Activated T-cell treated with anti-CD3 and anti-CD28 coated beads for 4 hours (primary cell): ENCODE measurements around the gene PRAF2.

Experiments used
- DNase-seq: peaks from one replicate; pipeline ENCODE4 v3.0.0-alpha.2; 2020

PRAF2 gene

GRCh38 chrX:49071877-49072711 lies 1.7 kb downstream of the PRAF2 start:
- no peak for DNase-seq

DNA sequence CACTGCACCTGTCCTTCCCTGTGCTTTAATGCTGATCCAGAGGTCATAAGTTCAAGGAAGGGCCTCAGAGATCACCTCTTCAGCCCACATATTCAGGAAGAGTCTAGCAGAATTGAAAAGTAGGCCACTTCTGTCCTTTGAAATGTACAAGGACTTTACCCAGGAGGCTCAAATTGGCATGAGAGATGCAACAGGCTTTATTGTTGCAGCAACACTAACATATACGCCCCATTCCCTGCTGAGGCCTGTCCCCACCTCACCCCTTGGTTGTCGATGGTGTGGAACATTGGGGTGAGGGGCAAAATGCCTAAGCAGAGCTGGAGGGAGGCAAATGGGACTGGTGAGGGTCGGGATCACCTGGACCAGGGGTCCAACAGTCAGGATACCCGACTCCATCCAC lies 2.8 kb downstream of the PRAF2 start:
- no peak for DNase-seq

- DNase-seq, result no peak
Observed at GRCh38 chrX:49069038-49069437, 4.8 kb downstream of the PRAF2 start.

GRCh38 chrX:49067285-49068120 lies 6.3 kb downstream of the PRAF2 start:
- no peak for DNase-seq

- no peak for DNase-seq
Observed at GRCh38 chrX:49066690-49067089, 7.1 kb downstream of the PRAF2 start.

DNA sequence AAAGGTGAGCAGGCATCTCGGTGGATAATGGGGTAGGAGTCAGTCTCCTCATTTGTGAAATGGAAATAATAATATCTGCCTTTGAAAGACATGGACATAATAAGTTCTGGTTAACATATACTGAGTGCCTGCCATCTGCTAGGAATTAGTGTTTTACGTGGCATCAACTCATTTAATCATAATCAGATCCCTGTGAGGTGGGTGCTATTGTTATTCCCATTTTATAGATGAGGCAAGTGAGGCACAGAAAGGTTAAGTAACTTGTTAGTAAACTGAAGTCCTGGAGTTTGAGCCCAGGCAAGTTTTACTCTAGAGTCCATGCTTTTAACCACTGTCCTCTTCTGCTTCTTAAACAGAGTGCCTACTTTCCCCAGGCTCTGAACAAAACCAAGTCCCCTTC lies 7.5 kb downstream of the PRAF2 start:
- no peak for DNase-seq

GRCh38 chrX:49064735-49065134 lies 9.1 kb downstream of the PRAF2 start:
- DNase-seq, result no peak

GRCh38 chrX:49064303-49064702 lies 9.5 kb downstream of the PRAF2 start:
- DNase-seq, result no peak

- DNase-seq, result no peak
Observed at GRCh38 chrX:49063715-49064114, 10.1 kb downstream of the PRAF2 start.

GRCh38 chrX:49061916-49062315 lies 11.9 kb downstream of the PRAF2 start:
- no peak for DNase-seq

GRCh38 chrX:49061490-49061889 lies 12.3 kb downstream of the PRAF2 start:
- no peak for DNase-seq

DNA sequence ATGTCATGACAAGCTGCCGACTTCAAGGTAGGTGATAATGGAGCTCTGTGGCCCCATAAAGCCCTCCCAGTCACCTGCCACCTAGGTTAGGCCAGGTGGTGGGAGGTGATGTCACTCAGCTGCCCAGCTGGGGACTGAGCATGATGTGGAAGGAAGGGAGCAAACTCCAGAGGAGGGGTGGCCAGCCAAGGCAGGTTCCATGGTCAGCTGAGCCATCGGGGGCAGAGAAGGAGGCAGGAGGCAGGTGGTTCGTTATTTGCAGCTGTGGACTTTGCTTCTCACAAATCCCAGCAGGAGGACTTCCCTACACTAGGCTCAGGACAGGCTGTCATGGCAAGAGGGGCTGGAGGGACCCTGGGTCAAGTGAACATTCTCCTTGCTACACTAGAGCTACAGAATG lies 12.9 kb downstream of the PRAF2 start:
- DNase-seq, result no peak

DNA sequence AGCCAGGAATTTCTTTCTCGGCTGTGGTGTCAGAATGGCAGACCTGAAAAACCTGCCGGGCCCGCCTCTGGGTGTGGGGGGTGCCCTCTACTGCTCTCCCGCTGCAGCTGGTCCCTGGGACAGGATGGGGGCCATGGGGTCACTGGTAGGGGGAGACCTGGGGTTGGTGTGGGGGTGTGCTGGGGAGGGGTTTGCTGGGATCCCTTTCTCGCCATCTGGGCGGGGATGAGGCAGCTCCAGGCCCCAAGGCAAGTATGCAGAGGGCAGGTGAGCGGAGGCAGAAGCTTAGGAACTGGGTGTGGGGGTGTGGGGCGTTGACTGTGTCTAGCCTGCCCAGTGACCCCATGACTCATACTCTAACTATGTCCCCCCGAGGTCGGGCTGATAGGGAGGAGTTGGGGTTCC lies 14.1 kb downstream of the PRAF2 start:
- no peak for DNase-seq

GRCh38 chrX:49059201-49059600 lies 14.6 kb downstream of the PRAF2 start:
- no peak for DNase-seq

DNA sequence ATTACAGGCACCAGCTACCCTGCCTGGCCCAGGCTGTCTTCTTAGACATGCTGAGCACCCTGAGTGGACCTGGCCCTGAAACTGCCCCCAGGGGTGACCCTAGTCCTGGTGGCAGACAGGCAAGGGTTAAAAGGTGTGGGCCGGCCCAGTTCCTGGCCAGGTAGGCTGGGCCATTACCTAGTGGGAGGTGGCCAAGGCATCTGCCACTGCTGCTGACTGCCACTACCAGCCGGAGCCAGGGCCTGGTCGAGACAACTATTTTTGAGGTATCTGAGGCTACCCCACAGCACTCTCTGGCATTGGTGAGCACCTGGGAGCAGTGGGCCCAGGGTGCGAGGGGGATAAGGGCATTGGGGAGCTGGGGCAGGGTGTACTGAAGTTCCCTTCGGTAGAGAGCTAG lies 15.0 kb downstream of the PRAF2 start, which contains the start of gene CCDC120:
CCDC120 (plus strand) TSS at position 206 of the 400 bp plus-strand sequence. CDS start 3,043 bp downstream, outside the sequence.
- no peak for DNase-seq

DNA sequence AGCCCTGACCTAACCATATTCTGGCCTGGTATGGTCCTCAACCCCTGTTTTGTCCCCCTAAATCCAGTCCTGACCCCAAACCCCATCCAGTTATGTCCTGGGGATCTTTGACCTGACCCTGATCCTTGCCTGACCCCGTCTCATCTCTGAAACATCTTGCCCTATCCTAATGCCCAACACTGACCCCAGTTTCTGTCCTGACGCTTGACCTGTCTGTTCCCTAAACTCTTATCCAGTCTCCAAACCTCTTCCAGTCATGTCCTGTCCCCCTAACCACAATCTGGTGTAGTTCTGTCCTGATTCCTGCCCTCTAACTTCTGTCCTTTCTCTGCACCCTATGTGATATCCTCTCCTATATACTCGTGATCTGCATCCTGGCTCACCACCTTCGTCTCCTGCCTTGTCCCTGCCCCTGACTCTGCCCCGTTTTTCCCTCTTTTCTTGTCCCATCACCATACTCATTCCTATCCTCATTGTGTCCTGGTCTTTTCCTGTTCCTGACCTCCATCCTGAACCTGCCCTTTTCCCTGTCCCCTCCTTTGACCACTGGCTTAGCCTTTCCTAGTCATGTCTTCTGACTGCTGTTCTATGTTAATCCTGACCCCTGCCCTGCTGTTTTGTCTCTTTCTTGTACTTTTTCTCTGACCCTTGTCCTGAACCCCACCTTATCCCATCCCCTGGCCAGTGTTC lies 19.6 kb downstream of the PRAF2 start:
- no peak for DNase-seq

DNA sequence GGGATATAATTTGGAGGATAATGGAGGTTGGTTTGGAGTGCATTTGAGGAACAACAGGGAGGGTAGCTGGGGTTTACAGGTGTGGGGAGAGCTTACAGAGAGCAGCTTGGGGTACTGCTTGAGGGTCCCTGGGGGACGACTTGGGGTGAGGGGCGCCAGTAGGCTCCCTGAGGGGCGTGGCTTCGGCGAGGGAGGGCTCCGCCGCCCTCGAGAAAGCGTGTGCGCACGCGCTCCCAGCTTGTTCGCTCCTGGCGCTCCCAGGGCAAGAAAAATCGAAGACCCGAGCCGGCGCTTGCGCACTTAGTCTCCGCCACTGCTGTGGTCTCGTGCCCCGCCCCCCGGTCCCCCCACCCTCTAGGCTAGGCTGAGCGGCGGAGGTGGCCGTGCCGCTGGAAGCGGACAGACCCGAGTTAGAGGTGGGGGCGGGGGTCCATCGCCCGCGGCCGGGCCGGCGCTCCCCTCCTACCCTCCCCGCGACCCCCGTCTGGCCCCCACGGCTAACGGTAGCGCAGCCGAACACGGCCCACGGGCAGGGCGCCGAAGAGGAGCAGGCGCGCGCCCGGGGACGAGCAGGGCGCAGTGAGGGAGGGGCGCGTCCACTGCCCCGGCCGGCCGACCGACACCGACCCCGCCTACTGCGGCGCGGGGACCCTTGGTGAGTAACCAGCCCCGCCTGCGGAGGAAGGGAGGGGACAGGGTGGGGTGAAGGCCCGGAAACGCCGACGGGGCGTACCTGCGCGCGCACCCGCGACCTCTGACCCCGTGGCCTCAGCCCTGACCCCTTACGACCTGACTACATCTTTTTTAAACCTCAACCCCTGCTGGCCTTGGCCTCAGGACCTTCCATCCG lies 20.4 kb downstream of the PRAF2 start:
- DNase-seq, result peak; percentile 40

- DNase-seq, result no peak
Observed at GRCh38 chrX:49043987-49044281, 29.9 kb downstream of the PRAF2 start.

DNA sequence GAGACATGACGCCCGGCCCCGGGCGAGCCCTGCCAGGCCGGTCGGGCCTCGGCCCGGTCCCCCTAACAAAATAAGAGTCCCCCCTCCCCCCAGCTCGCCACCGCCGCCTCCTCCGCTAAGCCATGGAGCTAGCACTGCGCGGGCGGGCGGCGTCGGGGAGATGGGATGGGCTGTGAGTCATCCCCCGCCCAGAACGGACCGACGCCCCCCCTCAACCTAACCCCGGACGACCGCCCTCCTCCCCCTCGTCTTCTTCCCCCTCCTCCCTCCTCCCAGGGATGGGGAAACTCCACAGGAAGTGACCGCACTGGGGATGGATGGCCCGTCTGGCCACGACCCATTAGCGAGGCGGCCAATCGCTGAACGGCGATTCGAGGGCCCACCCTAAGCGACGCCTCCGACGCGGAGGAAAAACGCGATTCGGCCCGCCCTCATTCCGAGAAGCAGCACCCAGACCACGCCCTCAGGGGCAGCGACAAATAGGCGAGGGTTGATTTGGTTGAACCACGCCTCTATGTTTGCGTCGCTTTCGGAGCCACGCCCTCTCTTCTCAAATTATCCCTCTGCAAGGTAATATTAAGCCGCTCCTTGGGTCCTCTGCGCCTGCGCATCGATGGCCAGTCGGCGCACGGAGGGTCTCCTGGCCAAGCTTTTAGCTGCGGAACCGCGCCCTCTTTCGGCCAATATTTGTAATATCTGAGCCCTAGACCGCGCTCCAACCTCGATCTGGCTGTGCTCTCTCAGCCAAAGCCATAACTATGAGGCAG lies 30.4 kb downstream of the PRAF2 start, which contains the start of gene TFE3:
TFE3 (minus strand) TSS at position 138 of the 767 bp plus-strand sequence; CDS start at position 7, 131 bp downstream.
- DNase-seq, result peak; percentile 89

- no peak for DNase-seq
Observed at GRCh38 chrX:49042581-49043219, 31.1 kb downstream of the PRAF2 start.
